ACHN (cell line): ENCODE results near the gene UBE4A.

Source experiments
- DNase-seq: peaks from one replicate; pipeline ENCODE4 v3.0.0-alpha.2; 2015
- in situ Hi-C: cut with HindIII; loops from 2 replicates; pipeline ENCODE4 v1.10.0; 2017; ENCODE audit warnings: low sequenced_read_pairs, low pct_ligation_motif_present, low pct_unique_long_range_greater_than_20kb

Gene UBE4A

DNA sequence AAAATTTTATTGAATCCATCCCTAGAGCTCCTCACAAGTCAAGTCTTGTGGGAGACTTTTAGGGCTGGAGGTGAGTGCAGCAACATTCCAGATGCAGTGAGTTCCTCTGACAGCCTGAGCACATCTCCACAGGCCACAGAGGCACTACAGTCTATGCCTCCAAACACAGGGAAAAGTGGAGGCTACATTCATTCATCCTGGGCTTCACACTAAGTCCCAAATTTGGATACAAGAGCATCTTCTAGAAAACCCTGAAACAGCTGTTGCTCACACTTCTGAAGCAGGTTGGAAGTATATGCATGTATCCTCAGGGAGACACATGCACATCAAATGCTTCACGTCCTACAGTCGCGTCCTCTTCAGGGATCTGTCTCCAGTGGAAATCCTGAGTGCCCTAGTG is 18.1 kb upstream of the UBE4A start:
- in situ Hi-C loops, result no loop called here
- no peak for DNase-seq

DNA sequence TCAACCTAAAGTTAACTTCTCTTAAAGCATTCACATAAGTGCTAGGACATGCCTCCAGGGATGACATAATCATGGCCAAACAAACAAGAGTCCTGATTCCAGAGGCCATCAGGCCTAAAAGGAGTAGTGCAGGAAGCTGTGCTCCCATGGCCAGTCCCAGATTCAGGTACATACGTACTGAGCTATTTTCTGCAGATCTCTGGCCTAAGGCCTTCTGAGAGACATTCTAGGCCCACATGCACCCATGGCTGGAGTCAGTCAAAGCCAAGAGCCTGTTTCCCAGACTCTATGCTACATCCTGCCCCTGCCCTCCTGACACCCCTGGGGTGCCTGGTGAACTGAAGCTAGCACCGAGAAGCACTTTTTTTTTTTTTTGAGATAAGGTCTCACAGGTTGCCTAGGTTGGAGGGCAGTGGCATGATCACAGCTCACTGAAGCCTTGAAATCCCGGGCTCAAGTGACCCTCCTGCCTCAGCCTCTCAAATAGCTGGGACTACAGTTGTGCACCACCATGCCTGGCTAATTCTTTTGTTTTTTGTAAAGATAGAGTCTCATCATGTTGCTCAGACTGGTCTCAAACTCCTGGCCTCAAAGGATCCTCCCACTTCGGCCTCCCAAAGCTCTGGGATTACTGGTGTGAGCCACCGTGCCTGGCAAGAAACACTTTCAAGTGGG is 17.4 kb upstream of the UBE4A start:
- no peak for DNase-seq
- in situ Hi-C loops, result no loop called here

- in situ Hi-C loops, result no loop called here
- no peak for DNase-seq
Observed at GRCh38 chr11:118342503-118343161, 16.8 kb upstream of the UBE4A start, which contains the start of gene CD3D. Gene CD3D, minus strand, starts transcription at chr11:118342705. Its CDS starts 98 bp downstream, at chr11:118342607.

DNA sequence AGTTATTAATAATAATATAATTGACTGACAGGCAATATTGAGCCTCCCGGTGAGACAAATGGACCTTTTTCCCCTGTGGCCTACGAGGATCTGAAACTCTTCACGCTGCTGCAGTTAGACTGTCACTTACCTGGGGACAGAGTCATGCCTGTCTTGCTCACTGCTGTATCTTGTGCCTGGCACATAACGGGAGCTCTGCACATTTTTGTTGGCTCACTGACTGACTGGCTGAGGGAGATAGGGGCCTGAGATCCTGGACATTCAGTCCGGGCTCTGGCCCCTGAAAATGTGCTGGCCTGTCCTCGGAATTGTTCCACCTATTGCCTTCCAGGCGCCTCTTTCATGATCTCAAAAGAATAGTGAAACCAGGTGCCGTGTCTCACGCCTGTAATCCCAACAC is 16.2 kb upstream of the UBE4A start:
- no peak for DNase-seq
- in situ Hi-C loops, result no loop called here

GRCh38 chr11:118343981-118344515 is 15.4 kb upstream of the UBE4A start, which contains the start of gene CD3G:
Gene CD3G, plus strand, starts transcription at chr11:118344344. Its CDS starts 80 bp downstream, at chr11:118344424.
- in situ Hi-C loops, result no loop called here
- no peak for DNase-seq

DNA sequence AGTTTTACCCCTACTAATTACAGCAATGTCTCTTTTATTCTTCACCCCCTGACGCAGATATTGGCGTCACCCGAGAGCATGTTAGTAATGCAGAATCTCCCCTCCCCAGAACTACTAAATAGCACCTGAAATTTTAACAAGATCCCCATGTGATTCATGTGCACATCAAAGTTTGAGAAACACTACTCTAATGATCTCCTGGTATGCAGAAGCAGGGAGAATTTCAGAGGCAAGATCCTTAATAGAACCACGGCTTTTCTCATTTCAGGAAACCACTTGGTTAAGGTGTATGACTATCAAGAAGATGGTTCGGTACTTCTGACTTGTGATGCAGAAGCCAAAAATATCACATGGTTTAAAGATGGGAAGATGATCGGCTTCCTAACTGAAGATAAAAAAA is 9.9 kb upstream of the UBE4A start:
- in situ Hi-C loops, result no loop called here
- DNase-seq, result no peak

- in situ Hi-C loops, result no loop called here
- DNase-seq, result peak; percentile 24
Observed at GRCh38 chr11:118353084-118353710, 6.2 kb upstream of the UBE4A start.

DNA sequence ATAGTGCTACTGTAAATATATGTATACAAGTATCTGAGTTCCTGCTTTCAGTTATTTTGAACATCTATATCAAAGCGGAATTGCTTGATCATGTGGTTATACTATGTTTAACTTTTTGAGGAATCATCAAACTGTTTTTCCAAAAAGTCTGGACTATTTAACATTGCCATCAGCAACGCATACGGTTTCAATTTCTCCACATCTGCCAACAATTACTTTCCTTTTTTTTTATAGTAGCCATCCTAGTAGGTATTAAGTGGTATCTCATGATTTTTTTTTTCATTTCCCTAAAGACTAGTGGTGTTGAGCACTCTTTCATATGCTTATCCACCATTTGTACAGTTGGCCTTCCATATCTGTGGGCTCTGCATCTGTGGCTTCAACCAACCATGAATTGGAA is 1.3 kb upstream of the UBE4A start:
- in situ Hi-C loops, result no loop called here
- no peak for DNase-seq

DNA sequence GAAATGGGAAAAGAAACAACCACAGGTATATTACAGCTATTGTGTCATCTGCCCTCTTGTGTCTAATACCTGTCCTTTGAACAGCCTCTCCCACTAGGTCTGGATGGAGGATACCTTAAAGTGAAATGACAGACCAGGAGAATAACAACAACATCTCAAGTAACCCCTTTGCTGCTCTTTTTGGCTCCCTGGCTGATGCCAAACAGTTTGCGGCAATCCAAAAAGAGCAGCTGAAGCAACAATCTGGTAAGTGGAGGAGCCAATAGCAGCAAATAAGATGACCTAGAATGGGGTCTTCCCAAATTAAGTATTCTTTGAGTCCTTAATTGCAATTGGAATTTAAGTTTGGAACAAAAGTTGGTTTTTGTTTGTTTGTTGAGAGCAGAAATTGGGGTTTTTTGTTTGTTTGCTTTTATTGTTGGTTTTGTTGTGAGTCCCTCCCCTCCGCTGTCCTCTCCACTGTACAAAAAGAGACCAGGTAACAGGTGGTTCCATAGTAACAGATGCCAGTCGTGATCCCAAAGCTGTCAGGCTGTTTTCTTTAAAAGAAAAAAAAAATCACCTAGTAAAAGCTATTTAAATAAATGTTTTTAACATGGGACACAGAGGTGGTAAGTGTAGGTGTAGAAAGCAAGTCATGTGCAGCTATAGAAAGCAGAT is 5.7 kb downstream of the UBE4A start:
- in situ Hi-C loops, result no loop called here
- DNase-seq, result no peak

DNA sequence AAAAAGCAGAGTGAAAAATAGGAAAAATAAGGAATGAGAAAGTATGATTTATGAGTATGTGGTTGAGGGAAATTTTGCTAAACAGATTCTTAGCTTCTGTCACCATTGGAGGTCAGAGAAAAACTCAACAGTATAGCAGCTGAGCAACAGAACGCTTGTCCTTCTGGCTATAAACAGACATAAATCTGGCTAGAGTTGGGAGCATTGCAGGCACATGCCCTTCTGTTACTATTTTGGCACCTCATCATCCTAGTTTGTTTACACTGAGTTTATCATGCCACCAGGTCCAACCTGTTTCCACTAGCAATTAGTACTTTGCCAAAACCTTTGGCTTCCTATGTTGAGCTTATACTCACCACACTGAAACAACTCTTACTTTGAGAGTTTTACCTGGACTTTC is 6.9 kb downstream of the UBE4A start:
- no peak for DNase-seq
- in situ Hi-C loops, result no loop called here

DNA sequence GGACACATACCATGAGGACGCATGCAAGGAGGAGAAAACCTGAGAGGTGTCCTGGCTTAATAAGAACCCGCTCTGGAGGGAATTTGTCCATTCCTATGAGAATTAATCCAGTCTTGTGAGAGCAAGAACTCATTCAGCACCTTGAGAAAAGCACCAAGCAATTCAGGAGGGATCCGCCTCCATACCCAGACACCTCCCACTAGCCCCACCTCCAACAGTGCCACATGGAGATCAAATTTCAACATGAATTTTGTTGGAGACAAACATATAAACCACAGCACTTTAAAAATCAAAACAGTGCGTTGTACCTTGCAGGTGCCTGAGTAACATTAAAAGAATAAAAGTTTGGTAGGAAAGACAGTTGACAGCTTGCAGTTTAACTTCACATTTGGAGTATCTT is 11.4 kb downstream of the UBE4A start:
- DNase-seq, result no peak
- in situ Hi-C loops, result no loop called here

GRCh38 chr11:118373263-118373662 is 13.9 kb downstream of the UBE4A start:
- in situ Hi-C loops, result no loop called here
- no peak for DNase-seq

DNA sequence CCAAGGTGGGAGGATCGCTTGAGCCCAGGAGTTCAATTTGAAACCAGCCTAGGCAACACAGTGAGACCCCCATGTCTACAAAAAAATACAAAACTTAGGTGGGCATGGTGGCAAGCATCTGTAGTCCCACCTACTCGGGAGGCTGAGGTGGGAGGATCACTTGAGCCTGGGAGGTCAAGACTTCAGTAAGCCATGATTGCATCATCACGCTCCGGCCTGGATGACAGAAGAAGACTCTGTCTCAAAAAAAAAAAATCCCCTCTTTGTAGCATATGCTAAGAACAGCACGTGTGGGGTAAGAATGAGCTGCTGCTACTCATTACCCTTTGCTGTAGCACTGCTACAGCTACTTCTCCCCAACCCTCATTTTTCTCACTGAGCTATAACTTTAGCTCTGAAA is 14.5 kb downstream of the UBE4A start:
- in situ Hi-C loops, result no loop called here
- no peak for DNase-seq

GRCh38 chr11:118374729-118375128 is 15.3 kb downstream of the UBE4A start:
- in situ Hi-C loops, result no loop called here

DNA sequence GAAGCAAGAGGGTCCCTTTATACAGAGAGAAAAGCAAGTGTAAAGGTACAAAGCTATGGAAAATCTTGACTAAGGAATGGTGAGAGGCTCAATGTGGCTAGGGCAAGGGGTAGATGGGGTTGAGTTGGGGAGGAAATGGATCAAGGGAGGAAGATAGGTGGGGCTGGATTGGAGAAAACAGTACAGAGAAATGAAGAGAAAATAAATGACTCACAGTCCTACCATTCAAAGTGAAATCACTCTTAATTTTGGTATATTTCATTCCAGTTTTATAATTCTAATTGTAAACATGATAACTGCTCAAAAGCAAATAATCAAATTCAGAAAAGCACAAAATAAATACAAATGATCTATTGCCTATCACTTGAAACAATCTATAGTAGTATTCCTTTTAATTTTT is 16.6 kb downstream of the UBE4A start:
- in situ Hi-C loops, result no loop called here

More at GRCh38 chr11:118374729-118375128, 15.3 kb downstream of the UBE4A start:
- no peak for DNase-seq

DNA sequence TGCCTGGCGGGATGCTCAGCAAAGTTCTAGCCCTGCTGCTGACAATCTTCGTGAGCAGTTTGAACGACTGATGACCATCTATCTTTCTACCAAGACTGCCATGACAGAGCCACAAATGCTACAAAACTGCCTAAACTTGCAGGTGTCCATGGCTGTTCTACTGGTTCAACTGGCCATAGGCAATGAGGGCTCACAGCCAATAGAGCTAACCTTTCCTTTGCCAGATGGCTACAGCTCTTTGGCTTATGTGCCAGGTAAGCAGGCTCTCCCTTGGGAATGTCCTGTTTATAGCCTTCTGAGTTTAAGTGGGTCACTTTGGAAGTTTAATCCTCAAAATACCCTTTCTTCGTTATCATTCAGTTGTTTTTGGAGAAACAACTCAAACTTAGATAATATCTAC is 20.1 kb downstream of the UBE4A start:
- in situ Hi-C loops, result no loop called here
- no peak for DNase-seq

More for the DNA sequence above, 16.6 kb downstream of the UBE4A start:
- no peak for DNase-seq

- no peak for DNase-seq
- in situ Hi-C loops, result no loop called here
Observed at GRCh38 chr11:118380571-118380970, 21.2 kb downstream of the UBE4A start.

DNA sequence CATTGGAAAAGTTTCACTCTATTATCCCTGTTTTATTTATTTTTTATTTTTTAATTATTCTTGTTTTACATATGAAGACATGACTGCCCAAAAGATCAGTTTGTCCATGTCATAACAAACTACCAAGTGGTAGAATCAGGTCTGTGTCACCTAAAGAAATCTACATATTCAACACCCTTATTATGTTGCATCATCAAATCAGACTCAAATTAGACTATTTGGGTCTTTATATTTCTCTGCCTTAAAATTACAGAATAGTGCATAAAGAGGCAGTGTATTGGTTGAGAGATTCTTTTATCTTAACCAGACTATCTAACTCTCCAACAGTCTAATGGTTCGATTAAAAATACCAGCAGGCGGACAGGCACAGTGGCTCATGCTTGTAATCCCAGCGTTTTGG is 23.6 kb downstream of the UBE4A start:
- DNase-seq, result no peak
- in situ Hi-C loops, result no loop called here

- in situ Hi-C loops, result no loop called here
- DNase-seq, result no peak
Observed at GRCh38 chr11:118383657-118384056, 24.3 kb downstream of the UBE4A start.
